HG03354 (cell line): ENCODE results near the gene COG6.

Experiments
- ATAC-seq: cut with Tn5 transposase; IDR thresholded peaks from one replicate; pipeline ENCODE4 v1.9.1; 2021; ENCODE audit warnings: mild to moderate bottlenecking; ENCODE audit not compliant: unreplicated experiment, poor library complexity, severe bottlenecking

Gene COG6

DNA sequence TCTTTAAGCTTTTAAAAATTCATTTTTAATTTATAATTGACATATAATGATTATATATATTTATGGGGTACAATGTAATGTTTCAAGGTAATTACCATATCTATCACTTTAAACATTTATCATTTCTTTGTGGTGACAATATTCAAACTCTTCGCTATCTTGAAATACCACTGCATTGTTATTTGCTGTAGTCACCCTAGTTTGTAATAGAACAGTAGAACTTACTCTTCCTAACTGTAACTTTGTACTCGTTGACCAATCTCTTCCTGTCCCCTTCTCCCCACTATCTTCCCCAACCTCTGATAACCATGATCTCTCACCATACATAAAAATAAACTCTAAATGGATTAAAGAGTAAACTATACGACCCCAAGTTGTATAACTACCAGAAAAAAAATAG lies 20.4 kb downstream of the COG6 start:
- ATAC-seq: no peak

DNA sequence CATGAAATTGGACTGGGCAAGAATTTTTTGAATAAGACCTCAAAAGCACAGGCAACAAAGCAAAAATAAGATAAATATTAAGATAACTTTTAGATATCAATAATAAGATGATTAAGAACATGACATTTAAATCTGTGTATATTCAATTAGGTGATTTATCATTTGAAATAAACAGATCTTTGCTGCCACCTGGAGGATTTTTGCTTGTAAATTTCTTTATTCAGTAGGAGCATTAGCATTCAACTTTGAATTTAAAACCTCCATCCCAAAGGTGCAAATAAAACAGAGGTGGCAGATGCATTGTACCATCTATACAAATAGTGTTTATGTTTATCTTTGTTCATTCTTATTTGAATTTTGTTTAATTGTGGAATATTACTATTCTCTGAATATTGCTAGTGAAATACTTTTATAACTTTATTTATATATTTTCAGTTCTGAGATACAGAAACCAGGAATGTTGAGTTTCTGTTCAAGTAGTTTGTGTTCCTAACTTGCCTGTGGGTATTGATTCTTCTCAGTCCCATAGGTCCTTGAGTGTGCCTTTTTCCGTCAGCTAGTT lies 20.9 kb downstream of the COG6 start:
- ATAC-seq: no peak

DNA sequence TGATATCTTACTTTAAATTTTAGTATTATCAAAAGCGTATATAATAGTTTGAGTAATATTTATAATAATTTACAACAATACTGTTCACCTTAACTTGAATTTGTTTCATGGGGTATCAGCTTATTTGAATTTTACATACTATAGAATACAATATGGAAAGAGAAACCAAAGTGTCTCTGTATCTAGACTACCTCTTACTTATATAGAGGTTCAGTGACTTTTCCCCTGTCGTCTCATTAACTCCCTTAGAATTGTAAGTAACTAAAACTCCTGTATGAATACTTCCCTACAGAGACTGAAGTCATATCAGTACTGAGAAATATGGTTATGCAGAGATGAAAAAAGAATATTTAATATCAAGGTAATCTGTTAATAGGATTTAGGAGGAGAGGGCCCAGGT lies 26.8 kb downstream of the COG6 start:
- ATAC-seq: peak; percentile 33

DNA sequence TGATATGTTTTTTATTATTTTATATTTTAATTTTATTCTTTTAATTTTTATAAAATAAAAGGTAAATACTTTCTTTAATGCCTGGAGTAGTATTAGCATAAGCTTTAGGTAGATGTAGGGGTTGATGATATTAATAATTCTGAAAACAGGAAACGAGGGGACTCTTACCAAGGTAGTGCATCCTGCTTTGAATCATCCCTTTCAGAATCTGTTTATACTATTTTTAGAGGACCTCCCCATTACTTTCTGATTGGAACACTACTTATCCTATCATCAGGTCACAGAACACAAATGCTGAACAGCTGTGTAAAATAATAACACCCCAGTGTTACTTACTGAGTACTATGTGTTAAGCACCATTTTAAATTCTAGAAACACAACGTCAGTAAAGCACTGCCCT lies 27.3 kb downstream of the COG6 start:
- ATAC-seq: peak; percentile 74

- no peak for ATAC-seq
Observed at GRCh38 chr13:39684531-39685137, 29.2 kb downstream of the COG6 start.

GRCh38 chr13:39685652-39686051 lies 30.2 kb downstream of the COG6 start:
- no peak for ATAC-seq

DNA sequence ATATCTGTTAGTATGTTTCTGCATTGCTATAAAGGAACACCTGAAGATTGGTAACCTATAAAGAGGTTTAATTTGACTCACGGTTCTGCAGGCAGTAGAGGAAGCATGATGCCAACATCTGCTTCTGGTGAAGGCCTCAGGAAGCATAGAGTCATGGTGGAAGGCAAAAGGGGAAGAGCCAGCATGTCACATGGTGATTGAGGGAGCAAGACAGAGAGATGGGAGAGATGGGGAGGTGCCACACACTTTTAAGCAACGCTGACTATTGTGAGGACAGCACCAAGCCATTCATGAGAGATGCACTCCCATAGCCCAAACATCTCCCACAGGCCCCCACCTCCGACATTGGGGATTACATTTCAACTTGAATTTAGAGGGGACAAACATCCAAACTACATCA lies 32.8 kb downstream of the COG6 start:
- ATAC-seq: no peak

DNA sequence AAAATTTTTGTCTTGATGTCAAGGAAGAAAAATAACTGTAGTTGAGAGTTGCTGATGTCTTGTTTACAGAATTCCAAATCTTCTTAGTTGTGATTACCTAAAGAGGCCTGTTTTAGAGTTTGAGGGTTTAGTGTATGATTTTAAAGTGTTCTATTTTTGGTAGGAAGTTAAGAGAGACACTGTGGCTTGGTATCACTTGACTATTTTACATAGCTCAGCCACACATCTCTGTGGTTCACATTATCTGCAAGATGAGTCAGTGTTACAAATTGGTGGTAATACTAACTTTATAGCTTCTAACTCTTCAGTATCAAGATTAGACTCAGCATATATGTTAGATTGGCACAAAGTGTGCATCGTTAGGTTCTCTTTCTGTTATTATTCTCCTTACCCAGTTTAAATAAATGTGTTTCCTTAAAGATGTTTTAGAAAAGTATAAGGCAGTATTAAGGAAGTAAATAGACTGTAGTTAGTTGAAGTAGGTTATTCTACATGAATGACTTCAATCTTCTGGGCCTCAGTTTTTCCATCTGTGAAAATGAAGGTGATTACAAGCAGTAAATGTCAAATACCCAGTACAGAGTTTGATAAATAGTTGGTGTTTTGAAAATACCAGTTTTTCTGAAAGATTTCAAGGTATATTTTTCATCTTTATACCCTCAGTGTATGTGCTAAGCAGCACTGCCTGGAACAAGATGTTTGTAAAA lies 33.4 kb downstream of the COG6 start:
- peak; percentile 72 for ATAC-seq

DNA sequence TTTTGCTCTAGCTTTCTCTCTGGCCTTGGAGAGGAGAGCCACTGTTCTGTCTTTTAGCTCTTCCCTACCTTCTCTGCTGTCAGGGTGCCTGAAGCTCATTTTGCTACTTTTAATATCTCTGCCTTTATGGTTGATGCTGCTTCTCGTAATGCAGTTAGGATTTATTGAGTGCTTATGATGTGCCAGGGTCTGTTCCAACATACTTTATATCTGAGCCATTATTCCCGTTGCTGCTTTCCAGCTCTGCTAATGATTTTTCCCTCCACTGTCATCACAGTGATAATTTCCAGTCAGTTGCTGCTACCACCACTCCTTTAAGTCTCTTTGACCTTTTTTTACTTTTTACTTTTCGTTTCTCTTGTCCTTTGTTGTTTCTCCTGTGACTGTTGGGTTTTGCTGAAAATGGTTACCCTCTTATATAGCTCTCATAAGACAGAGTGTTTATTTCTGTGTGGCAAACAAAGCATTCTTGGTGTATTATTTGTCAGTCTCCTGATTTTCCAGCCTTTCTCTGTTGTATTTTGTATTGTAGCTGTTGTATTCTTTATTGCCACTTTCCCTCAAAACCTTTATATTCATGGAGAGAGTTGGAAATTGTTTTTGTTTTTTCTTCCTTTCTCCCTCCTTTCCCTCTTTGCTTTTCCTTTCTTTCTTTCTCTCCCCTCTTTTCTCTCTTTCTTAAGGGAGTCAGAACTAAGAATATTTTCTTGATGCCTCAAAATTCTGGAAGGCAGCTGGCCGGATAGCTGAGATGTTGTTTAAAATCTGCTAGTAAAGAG lies 37.4 kb downstream of the COG6 start:
- ATAC-seq: no peak

DNA sequence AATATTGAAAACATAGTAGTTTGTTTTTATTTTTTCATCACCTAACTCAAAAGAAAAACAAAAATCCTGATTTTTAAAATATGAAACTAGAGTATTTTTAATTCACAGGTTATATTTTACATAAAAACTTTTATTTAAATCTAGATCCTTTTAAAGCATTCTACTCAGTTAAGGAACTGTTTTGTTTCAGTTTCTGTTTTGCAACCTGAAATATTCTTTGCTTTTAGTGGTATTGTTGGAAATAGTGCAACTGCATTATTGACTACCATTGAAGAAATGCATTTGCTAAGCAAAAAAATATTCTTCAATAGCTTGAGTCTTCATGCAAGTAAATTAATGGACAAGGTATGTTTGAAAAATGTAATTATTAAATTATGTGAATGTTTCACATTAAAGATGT lies 43.8 kb downstream of the COG6 start:
- no peak for ATAC-seq

DNA sequence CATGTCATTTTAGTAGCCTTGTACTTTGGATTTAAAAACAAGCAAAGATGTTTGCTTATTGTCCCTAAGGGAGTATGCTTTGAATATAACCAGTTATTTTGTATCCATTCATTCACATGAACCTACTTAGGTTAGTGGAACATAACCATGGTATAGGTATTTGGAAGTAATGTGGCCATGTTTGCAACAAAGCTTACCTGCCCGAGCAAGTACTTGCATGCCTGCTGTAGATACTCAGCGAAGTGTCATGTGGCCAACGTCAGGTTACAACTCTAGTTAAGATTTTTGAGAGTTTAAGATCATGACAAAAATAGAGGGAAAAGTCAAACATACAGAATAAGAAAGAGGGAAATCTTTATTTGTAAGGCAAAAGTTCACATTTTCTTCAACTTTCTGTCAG lies 57.2 kb downstream of the COG6 start:
- no peak for ATAC-seq

DNA sequence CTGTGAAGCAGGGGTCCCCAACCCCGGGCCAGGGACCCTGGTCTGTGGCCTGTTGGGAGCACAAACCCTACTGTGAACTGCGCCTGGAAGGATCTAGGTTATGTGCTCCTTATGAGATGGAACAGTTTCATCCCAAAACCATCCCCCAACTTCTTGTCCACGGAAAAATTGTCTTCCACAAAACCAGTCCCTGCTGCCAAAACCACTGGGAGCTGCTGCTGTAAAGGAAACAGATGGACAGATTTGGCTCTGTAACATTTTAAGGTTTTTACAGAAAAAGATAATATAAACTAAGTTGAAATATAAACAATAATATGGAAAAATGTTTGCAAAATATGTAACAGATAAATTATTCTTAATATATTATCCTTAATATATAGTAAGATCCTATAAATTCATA lies 73.7 kb downstream of the COG6 start:
- no peak for ATAC-seq

- ATAC-seq: no peak
Observed at GRCh38 chr13:39734952-39735351, 79.5 kb downstream of the COG6 start.

DNA sequence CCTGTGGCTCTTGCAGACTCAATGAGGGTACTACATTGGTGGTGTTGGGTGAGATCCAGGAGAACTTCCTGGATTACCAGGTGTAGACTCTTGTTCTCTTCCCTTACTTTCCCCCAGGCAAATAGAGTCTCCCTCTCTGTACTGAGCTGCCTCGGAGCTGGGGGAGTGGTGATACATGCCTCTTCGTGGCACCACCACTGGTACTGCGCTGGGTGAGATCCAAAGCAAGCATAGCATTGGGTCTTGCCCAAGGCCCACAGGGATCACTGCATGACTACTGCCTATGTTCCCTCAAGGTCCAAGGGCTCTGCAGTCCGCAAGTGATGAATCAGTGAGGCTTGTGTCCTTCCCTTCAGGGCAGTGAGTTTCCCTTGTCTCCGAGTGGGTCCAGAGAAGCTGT lies 81.6 kb downstream of the COG6 start:
- ATAC-seq: no peak

- no peak for ATAC-seq
Observed at GRCh38 chr13:39740761-39741160, 85.3 kb downstream of the COG6 start.

DNA sequence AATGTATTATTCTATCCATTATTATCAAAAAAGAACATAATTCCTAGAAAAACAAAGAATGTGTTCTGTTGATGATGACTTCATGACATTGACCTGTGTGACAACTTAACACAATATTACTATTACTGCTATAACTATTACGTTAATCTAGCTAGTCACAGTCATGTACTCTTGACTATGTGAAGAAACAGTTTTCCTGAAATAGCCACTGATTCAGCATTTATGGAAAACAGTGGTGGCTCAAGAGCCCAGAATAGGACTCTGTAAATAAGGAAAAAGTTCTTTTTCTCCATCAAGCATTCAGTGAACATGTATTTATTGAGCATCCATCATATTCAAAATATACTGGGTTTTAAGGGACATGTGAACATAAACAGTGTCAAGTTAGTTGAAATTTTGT lies 93.5 kb downstream of the COG6 start:
- no peak for ATAC-seq

- ATAC-seq: no peak
Observed at GRCh38 chr13:39749528-39749927, 94.1 kb downstream of the COG6 start.

DNA sequence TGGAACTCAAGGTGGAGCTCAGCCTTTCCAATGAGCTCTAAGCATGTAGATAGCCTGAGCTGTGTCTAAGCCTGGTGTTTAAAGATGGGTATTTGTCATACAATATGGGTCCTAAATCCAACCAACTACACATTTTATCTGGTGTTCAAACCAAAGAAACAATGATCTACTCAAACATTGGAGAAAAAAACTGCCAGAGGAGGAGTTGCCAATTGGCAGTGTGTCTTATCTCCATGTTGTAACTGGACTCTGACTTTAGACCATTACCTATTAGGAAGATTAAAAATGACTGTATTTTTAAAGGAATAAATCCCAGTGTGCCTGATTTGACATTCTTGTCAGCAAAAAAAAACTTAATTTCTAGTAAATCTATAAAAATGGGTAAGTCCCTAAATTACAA lies 96.3 kb downstream of the COG6 start:
- ATAC-seq: no peak

- peak; percentile 100 for ATAC-seq
Observed at GRCh38 chr13:39760521-39760920, 105.1 kb downstream of the COG6 start.

GRCh38 chr13:39765801-39766463 lies 110.5 kb downstream of the COG6 start:
- ATAC-seq: no peak
